ENCODE data around the gene ABLIM3. TPM values are rescaled to one million over a fixed set of nuclear protein-coding genes. Genes with fewer than 3 reads are reported as not detected.

Gene ABLIM3
- total RNA-seq, 1 donor from 2014 or later: not detected

- Mint-ChIP-seq H3K4me3 (no peak overlapping the region), H3K36me3 (no peaks in the 10 kb centered on the region), H3K9me3 (no peaks in the 10 kb centered on the region), H3K27ac (no peak overlapping the region), H3K4me1 (no peaks in the 10 kb centered on the region), H3K27me3 (ENCODE audit: insufficient read depth, low read depth) (peaks cover 2% of the 10 kb centered on the region)
- Histone ChIP-seq H2AFZ (replicated peaks) (no peak overlapping the region), H3F3A (ENCODE audit: low read depth) (no peaks in the 10 kb centered on the region), H3K4me2 (no peak overlapping the region), H3K4me3 (no peak overlapping the region), H3K27ac (no peak overlapping the region), H3K79me2 (ENCODE audit: low read depth) (no peaks in the 10 kb centered on the region), H3K9me3 (ENCODE audit: low read depth) (no peaks in the 10 kb centered on the region), H3K27me3 (peaks cover 30% of the 10 kb centered on the region), H3K4me1 (peaks cover 4% of the 10 kb centered on the region), H3K36me3 (no peaks in the 10 kb centered on the region), H3K9ac (no peak overlapping the region), H4K20me1 (ENCODE audit: low read depth) (no peaks in the 10 kb centered on the region)
- DNase-seq (ENCODE audit: low spot score): no peak
- no peak for TF ChIP-seq EZH2phosphoT487 (IDR thresholded peaks at IDR 0.05)
- TF ChIP-seq EZH2 (IDR thresholded peaks at IDR 0.05): no peak
- TF ChIP-seq CTCF (IDR thresholded peaks at IDR 0.05): no peak
These were observed 2.9 kb upstream of the ABLIM3 start for GRCh38 chr5:149138182-149138923.

GRCh38 chr5:149140197-149141002, 893 bp upstream of the ABLIM3 start:
- H3K4me3 Mint-ChIP-seq: peak overlapping the region; percentile 73
- no peak overlapping the region for H3K4me2 ChIP-seq
- H3K27ac ChIP-seq: no peak overlapping the region
- H3K9ac ChIP-seq: no peak overlapping the region
- H4K20me1 ChIP-seq (ENCODE audit: low read depth): no peaks in the 10 kb centered on the region
- peaks cover 4% of the 10 kb centered on the region for H3K4me1 ChIP-seq
- H3K4me1 Mint-ChIP-seq: no peaks in the 10 kb centered on the region
- peaks cover 34% of the 10 kb centered on the region for H3K27me3 ChIP-seq
- peak overlapping the region; percentile 37 for H3K27ac Mint-ChIP-seq
- no peaks in the 10 kb centered on the region for H3K36me3 ChIP-seq
- no peak overlapping the region for H2AFZ ChIP-seq (replicated peaks)
- no peak for DNase-seq (ENCODE audit: low spot score)
- no peaks in the 10 kb centered on the region for H3K9me3 ChIP-seq (ENCODE audit: low read depth)
- H3F3A ChIP-seq (ENCODE audit: low read depth): no peaks in the 10 kb centered on the region
- TF ChIP-seq CTCF (IDR thresholded peaks at IDR 0.05): no peak
- TF ChIP-seq EZH2 (IDR thresholded peaks at IDR 0.05): no peak
- no peak for TF ChIP-seq EZH2phosphoT487 (IDR thresholded peaks at IDR 0.05)
- H3K4me3 ChIP-seq: no peak overlapping the region
- no peaks in the 10 kb centered on the region for H3K79me2 ChIP-seq (ENCODE audit: low read depth)
- no peaks in the 10 kb centered on the region for H3K36me3 Mint-ChIP-seq
- no peaks in the 10 kb centered on the region for H3K9me3 Mint-ChIP-seq
- peaks cover 2% of the 10 kb centered on the region for H3K27me3 Mint-ChIP-seq (ENCODE audit: insufficient read depth, low read depth)

- peak; percentile 16 for DNase-seq (ENCODE audit: low spot score)
- H4K20me1 ChIP-seq (ENCODE audit: low read depth): no peaks in the 10 kb centered on the region
- H3K27ac Mint-ChIP-seq: no peak overlapping the region
- TF ChIP-seq EZH2phosphoT487 (IDR thresholded peaks at IDR 0.05) (no peak), CTCF (IDR thresholded peaks at IDR 0.05) (no peak), EZH2 (IDR thresholded peaks at IDR 0.05) (no peak)
- H3K4me1 ChIP-seq: peaks cover 4% of the 10 kb centered on the region
- no peaks in the 10 kb centered on the region for H3K9me3 ChIP-seq (ENCODE audit: low read depth)
- H3K4me2 ChIP-seq: peak overlapping the region; percentile 96
- H3K9ac ChIP-seq: no peak overlapping the region
- H3K36me3 ChIP-seq: no peaks in the 10 kb centered on the region
- no peaks in the 10 kb centered on the region for H3K79me2 ChIP-seq (ENCODE audit: low read depth)
- peak overlapping the region; percentile 79 for H3K4me3 Mint-ChIP-seq
- H3K4me3 ChIP-seq: peak overlapping the region; percentile 70
- peak overlapping the region; percentile 93 for H2AFZ ChIP-seq (replicated peaks)
- no peaks in the 10 kb centered on the region for H3K36me3 Mint-ChIP-seq
- peaks cover 34% of the 10 kb centered on the region for H3K27me3 ChIP-seq
- no peaks in the 10 kb centered on the region for H3K9me3 Mint-ChIP-seq
- H3F3A ChIP-seq (ENCODE audit: low read depth): no peaks in the 10 kb centered on the region
- no peak overlapping the region for H3K27ac ChIP-seq
- peaks cover 2% of the 10 kb centered on the region for H3K27me3 Mint-ChIP-seq (ENCODE audit: insufficient read depth, low read depth)
- no peaks in the 10 kb centered on the region for H3K4me1 Mint-ChIP-seq
These were observed 911 bp downstream of the ABLIM3 start for GRCh38 chr5:149141957-149142851.
